HAP-1 (cell line): ENCODE data around the gene DOCK4.

Experiments
- DNase-seq, 2 experiments: peaks; one replicate each; pipeline ENCODE4 v3.0.0-alpha.2; 2016 to 2020; ENCODE audit warnings: low spot score in 2 of 2
- H3K27me3 ChIP-seq: fragments of 250-450 bp; sonication (Bioruptor Pico); 2 replicates; pipeline ENCODE4 v1.5.1; 2020; ENCODE audit warnings: low read depth, mild to moderate bottlenecking, moderate library complexity
- H3K36me3 ChIP-seq: fragments of 250-450 bp; sonication (Bioruptor Pico); replicated peaks from 2 replicates; pipeline ENCODE4 v1.5.1; 2020; ENCODE audit warnings: mild to moderate bottlenecking
- H3K4me1 ChIP-seq: fragments of 250-450 bp; sonication (Bioruptor Pico); 2 replicates; pipeline ENCODE4 v1.5.1; 2020; ENCODE audit warnings: mild to moderate bottlenecking
- H3K4me3 ChIP-seq: fragments of 250-450 bp; sonication (Bioruptor Pico); 2 replicates; pipeline ENCODE4 v1.5.1; 2020; ENCODE audit warnings: mild to moderate bottlenecking, moderate library complexity
- H3K9me3 ChIP-seq: fragments of 250-450 bp; sonication (Bioruptor Pico); 2 replicates; pipeline ENCODE4 v1.5.1; 2020; ENCODE audit warnings: mild to moderate bottlenecking, moderate library complexity
- in situ Hi-C: fragments of 300-500 bp; cut with MboI; formaldehyde crosslinking; loops from 3 replicates; pipeline ENCODE4 v1.14.3; 2020; ENCODE audit warnings: low sequenced_read_pairs, inconsistent platforms, mixed read lengths

Gene DOCK4

DNA sequence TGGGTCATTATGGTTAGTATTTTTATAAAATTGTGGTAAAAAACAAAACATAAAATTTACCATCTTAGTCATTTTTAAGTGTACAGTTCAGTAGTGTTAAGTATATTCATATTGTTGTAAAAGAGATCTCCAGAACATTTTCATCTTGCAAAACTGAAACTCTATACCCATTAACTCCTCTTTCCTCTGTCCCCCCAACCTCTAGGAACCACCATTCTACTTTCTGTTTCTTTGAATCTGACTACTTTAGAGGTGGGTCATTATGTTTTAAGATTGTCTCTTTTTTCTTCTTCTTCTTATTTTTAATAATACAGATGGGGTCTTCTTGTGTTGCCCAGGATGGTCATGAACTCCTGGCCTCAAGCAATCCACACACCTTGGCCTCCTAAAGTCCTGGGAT is 84.1 kb downstream of the DOCK4 start:
- Histone ChIP-seq H3K9me3 (no peaks in the 10 kb centered on the region), H3K4me3 (no peak overlapping the region), H3K36me3 (no peaks in the 10 kb centered on the region), H3K4me1 (no peaks in the 10 kb centered on the region), H3K27me3 (no peaks in the 10 kb centered on the region)
- in situ Hi-C loops, result no loop called here
- DNase-seq, result no peak

DNA sequence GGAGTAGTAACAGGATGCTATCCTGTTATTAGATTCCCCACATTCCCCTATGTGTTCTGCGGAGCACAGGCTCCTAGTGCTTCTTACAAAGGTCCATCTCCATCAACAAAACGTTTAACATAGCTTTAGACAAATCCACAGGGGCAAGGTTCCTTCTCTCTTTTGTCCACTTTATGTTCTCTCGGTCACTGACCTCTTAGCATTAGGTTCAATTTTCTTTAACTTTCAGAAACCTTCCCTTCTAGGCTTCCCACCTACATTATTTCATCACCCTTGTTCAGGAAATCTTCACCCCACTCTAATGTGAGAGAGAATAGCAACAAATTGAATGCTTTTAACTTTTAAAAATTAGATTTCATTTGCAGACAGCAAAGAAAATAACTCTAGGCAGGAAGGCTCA is 84.9 kb downstream of the DOCK4 start:
- Histone ChIP-seq H3K4me1 (no peaks in the 10 kb centered on the region), H3K9me3 (no peaks in the 10 kb centered on the region), H3K36me3 (no peaks in the 10 kb centered on the region), H3K4me3 (no peak overlapping the region), H3K27me3 (no peaks in the 10 kb centered on the region)
- no peak for DNase-seq
- in situ Hi-C loops, result no loop called here

DNA sequence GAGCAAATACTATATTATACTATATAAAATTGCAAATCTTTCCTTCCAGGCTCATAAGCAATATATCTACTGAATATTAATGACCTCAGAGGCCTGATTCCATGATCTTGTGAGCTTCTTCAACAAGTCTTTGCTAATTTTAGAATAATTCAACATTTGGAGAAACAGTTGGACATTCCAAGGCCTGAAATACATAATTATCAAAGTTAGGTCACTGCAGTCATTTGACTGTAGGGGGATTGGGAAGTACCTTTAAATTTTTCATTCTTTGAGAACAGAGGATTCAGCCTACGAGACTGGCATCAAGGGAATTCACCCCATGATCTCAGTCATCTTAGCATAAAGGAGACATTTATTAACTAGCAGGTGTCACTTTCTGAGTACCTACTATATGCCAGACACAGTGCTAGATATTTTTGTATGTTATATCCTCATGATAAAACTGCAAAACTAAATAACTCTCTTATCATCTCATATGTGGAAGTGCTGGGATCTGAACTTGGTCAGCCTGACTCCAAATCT is 85.4 kb downstream of the DOCK4 start:
- in situ Hi-C loops, result no loop called here
- H3K36me3 ChIP-seq, result no peaks in the 10 kb centered on the region
- no peak for DNase-seq
- H3K4me3 ChIP-seq, result no peak overlapping the region
- no peaks in the 10 kb centered on the region for H3K9me3 ChIP-seq
- no peaks in the 10 kb centered on the region for H3K27me3 ChIP-seq
- H3K4me1 ChIP-seq, result no peaks in the 10 kb centered on the region

DNA sequence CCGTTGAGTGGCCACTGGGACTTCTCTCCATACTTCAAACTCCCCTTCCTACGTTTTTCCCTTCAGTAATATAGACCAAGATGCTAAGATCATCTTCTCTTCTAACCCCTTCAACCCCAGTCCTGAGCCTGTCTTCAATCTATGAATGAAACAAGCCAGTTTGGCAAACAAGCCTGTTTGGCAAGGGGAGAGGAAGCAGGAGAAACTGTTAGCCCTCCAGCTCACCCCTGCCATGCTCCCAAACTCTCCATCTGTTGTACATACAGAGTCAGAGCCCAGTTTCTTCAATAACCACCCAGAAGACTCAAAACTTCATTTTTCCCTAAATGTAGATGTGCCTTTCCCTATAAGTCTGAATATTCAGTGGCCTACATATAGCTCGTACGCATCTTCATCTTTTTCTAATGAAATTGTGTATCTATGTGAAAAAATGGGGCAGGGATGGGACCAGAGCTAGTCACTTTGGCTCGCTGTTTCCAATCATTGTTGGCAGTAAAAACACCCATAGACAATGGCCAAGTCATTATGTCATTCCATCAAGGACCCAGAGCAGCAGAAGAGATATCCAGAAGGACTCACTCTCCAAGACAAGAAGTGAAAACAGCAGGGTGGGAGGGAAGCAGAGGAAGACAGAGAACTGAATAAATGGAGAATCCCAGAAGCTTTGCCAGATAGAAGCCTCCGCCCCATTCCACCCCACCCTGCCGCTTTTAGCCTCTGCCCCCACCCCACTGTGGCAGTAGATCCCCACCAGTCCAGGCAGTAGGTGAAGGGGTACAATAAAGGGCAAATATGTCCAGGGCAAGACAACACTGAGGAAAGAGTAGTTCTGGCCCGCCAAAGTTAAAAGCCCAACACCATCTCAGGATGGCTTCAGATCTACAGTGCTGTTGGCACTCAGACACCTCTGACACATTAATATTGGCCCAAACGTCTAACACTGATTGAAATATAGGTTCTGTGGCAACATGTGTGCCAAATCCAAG is 87.3 kb downstream of the DOCK4 start:
- Histone ChIP-seq H3K27me3 (no peaks in the 10 kb centered on the region), H3K4me1 (no peaks in the 10 kb centered on the region), H3K36me3 (no peaks in the 10 kb centered on the region), H3K9me3 (no peaks in the 10 kb centered on the region), H3K4me3 (no peak overlapping the region)
- no peak for DNase-seq
- in situ Hi-C loops, result no loop called here

DNA sequence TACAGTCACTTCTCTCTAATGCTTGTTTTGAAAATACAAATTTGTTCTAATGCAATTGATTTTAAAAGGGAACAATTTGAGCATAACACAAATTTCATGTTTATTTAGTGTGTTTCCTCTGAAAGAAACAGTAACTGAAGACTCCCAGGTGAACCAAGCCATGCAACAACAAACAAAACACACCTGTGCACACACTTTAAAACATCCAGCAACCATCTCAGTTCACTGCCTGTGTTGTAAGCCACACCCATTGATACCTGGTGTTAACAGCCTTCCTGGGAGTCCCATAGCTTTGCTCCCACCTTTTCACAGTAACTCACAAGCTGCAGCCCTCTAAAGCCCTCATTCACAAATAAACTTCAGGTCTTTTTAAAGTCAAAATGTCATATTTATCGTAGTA is 89.3 kb downstream of the DOCK4 start:
- in situ Hi-C loops, result no loop called here
- DNase-seq, result no peak

DNA sequence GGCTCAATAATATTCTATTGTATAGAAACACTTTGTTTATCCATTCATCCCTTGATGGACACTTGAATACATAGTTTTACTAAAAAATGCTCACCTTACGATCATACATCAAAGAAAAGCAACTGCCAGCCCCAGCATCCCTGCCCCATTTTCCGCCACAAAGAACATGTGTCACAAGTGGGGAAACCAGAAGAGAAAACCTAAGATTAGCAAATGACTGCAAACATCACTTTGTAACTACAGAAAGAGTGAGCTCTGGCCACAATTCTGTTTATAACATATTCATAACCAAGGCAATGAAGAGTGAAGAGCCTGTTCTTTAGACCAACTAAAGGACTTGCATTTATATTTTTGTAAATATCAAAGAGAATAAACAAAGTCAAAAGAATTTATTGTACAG is 89.8 kb downstream of the DOCK4 start:
- no peak overlapping the region for H3K4me3 ChIP-seq
- H3K4me1 ChIP-seq, result no peaks in the 10 kb centered on the region
- DNase-seq, result no peak
- in situ Hi-C loops, result no loop called here
- no peaks in the 10 kb centered on the region for H3K27me3 ChIP-seq
- H3K9me3 ChIP-seq, result no peaks in the 10 kb centered on the region
- no peaks in the 10 kb centered on the region for H3K36me3 ChIP-seq

More for the DNA sequence above, 89.3 kb downstream of the DOCK4 start:
- Histone ChIP-seq H3K4me3 (no peak overlapping the region), H3K9me3 (no peaks in the 10 kb centered on the region), H3K4me1 (no peaks in the 10 kb centered on the region), H3K36me3 (no peaks in the 10 kb centered on the region), H3K27me3 (no peaks in the 10 kb centered on the region)

DNA sequence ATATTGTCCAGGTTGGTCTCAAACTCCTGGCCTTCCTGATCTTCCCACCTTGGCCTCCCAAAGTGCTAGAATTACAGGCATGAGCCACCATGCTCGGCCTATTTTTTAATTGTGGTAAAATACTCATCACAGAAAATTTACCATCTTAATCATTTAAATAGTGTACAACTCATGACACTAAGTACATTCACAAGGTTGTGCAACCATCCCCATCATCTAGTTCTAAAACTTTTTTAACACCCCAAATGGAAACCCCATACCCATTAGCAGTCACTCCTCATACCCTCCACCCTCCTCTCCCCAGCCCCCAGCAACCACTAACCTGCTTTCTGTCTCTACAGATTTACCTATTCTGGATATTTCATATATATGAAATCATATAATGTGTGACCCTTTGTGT is 90.3 kb downstream of the DOCK4 start:
- in situ Hi-C loops, result no loop called here
- no peaks in the 10 kb centered on the region for H3K36me3 ChIP-seq
- no peaks in the 10 kb centered on the region for H3K9me3 ChIP-seq
- no peaks in the 10 kb centered on the region for H3K27me3 ChIP-seq
- DNase-seq, result no peak
- no peaks in the 10 kb centered on the region for H3K4me1 ChIP-seq
- H3K4me3 ChIP-seq, result no peak overlapping the region

DNA sequence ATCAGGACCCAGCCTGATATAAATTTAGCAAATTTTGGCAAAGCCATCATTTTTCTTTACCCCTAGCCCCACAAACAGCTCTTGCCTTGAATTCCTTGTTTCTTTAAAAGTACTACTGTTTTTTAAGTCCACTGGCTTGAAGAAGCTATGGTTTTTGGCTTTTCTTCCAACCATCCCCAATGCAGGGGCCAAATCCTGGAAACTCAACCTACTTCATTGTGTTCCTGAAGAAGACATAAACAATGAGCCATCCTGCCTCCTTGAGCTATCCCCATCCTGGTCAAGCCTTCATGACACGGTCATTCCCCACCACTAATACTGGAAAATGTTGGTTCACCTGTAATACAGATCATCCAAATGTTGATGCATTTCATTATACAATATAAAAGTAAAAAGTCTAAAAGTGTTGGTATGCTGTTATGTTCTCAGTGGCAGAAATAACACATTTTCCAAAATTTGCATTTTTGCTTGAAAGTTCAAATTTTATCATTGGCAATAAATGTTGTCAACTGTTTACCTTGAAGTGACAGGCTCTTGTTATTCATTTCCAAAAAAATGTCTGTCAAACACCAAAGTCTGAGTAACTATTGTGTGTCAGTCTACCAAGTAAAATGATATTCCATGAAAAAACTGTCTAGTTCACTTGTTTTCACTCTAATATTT is 92.2 kb downstream of the DOCK4 start:
- H3K27me3 ChIP-seq, result no peaks in the 10 kb centered on the region
- no peaks in the 10 kb centered on the region for H3K9me3 ChIP-seq
- H3K4me1 ChIP-seq, result no peaks in the 10 kb centered on the region
- no peaks in the 10 kb centered on the region for H3K36me3 ChIP-seq
- no peak overlapping the region for H3K4me3 ChIP-seq
- DNase-seq, result no peak
- in situ Hi-C loops, result no loop called here

DNA sequence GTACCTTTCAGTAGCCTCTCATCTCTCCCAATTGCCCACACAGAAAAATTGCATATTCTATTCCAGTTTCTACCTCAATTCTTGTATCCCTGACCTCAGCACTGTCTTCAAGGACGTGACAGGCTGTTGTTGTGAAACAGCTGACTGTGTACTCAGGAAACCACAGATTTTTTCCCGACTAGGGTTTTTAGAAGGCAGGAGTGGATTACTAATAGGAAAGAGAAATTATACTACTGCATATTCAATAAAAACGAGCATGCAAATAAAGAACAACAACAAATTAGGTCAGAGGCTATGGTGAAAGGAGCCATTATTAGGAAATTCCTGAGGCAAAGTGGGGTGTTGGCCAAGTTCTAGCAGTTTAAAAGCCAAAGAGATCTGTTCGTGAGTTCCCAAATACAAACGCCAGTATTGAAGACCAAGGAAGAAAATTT is 93.4 kb downstream of the DOCK4 start:
- Histone ChIP-seq H3K4me1 (no peaks in the 10 kb centered on the region), H3K9me3 (no peaks in the 10 kb centered on the region), H3K27me3 (no peaks in the 10 kb centered on the region), H3K4me3 (no peak overlapping the region), H3K36me3 (no peaks in the 10 kb centered on the region)
- in situ Hi-C loops, result no loop called here
- no peak for DNase-seq

DNA sequence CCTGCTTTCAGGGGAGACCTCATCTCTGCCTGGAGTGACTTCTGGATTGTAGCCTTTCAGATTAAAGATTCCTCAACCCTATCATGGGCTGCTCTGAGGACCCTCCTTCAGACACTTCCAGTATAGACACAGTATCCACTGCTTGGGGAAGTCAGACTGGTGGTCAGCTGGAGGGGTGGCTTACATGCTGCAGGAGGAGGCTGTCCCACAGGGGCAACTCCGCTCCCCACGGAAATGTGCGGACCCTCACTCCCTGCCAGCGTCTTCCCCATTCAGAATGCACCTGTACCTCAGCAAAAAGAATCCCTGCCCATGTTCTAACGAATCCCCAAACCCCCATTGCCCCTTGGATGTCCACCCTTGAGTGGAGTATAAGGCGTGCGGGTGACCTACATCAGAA is 95.5 kb downstream of the DOCK4 start:
- in situ Hi-C loops, result no loop called here
- DNase-seq, result no peak

DNA sequence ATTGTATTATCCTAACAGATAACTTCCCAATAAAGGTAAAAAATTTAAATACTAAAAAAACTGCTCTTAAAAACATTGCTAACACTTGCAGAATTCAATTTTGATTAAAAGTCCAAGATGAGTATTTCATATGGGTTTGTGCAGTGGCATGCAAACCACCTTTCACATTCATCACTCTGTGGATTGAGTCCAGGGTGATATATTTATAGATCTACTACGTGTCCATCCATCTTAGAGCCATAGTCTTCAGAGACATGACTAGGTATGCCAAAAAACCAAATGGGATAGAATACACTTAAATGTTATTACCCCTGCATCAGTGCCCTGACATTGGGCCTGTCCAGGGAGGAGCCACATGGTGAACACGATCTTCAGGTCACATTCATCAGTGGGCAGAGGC is 96.0 kb downstream of the DOCK4 start:
- no peak for DNase-seq
- no peaks in the 10 kb centered on the region for H3K36me3 ChIP-seq
- no peaks in the 10 kb centered on the region for H3K27me3 ChIP-seq
- no peak overlapping the region for H3K4me3 ChIP-seq
- H3K4me1 ChIP-seq, result no peaks in the 10 kb centered on the region
- H3K9me3 ChIP-seq, result no peaks in the 10 kb centered on the region
- in situ Hi-C loops, result no loop called here

More for the DNA sequence above, 95.5 kb downstream of the DOCK4 start:
- H3K4me3 ChIP-seq, result no peak overlapping the region
- H3K36me3 ChIP-seq, result no peaks in the 10 kb centered on the region
- H3K27me3 ChIP-seq, result no peaks in the 10 kb centered on the region
- no peaks in the 10 kb centered on the region for H3K4me1 ChIP-seq
- no peaks in the 10 kb centered on the region for H3K9me3 ChIP-seq

DNA sequence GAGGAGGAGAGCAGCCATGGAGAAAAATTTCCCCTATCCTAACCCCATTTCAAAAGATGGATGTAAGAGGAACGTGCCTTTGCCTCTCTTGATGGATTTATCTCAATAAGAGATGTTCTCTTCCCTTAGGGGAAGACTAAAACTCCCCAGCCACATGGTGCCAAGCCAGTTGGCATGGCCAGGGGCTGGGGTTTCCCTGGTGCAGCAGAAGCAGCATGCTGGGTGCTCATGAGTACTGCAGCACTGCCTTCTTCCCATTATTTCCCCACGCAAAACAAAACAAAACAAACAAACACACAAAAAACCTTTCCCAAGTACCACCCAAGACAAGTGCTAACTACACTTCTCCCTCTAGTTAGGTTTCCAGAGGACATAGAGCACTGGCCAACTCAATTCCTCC is 97.2 kb downstream of the DOCK4 start:
- no peaks in the 10 kb centered on the region for H3K9me3 ChIP-seq
- H3K4me1 ChIP-seq, result no peaks in the 10 kb centered on the region
- in situ Hi-C loops, result no loop called here
- no peaks in the 10 kb centered on the region for H3K27me3 ChIP-seq
- no peak overlapping the region for H3K4me3 ChIP-seq
- no peak for DNase-seq
- H3K36me3 ChIP-seq, result no peaks in the 10 kb centered on the region

DNA sequence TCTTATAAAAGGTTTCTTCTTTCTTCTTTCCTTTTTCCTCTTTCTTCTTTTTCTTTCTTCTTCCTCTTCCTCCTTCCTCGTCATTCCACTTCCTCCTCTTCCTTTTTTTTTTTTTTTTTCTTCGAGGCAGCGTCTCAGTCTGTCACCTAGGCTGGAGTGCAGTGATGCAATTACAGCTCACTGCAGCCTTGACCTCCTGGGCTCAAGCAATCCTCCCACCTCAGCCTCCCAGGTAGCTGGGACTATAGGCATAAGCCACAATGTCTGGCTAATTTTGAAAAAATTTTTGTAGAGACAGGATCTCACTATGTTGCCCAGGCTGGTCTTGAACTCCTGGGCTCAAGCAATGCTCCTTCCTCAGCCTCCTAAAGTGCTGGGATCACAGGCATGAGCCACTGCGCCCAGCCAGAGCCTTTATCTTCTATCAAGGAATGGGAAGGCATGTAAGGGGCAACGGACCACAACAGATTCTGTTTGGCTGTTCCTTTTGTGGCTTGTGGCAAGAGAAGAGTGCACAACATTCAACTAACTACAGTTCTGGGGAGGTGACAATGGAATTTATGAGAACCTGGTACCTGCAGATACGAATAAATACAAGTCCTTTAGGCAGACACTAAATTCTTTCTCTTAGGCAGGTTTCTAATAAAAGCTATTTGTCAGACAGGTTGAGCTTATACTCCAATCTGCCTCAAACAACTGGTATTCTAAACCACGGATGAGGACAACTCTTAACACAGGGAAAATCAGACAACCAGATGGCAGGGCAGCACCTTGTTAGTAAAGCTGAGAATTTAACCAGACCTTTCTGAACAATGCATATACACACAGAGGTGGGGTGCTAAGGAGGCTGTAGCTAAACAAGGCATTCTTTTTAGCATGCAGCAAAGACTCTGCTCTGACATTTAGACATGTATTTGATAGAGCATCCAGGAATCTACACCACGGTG is 100.3 kb downstream of the DOCK4 start:
- in situ Hi-C loops, result no loop called here
- no peak for DNase-seq
- H3K27me3 ChIP-seq, result no peaks in the 10 kb centered on the region
- H3K9me3 ChIP-seq, result no peaks in the 10 kb centered on the region
- no peaks in the 10 kb centered on the region for H3K36me3 ChIP-seq
- no peak overlapping the region for H3K4me3 ChIP-seq
- no peaks in the 10 kb centered on the region for H3K4me1 ChIP-seq
